DOHH2 (cell line): ENCODE results near the gene INTS15.

ENCODE experiments used
- H3F3A ChIP-seq: fragments of 200-600 bp; sonication (generic), shearing (Covaris generic); 2 replicates; pipeline ENCODE4 v1.6.0; 2016; ENCODE audit warnings: antibody characterized with exemption, mild to moderate bottlenecking; ENCODE audit not compliant: control insufficient read depth, insufficient read depth
- H3K27ac ChIP-seq: fragments of 200-600 bp; sonication (generic); 2 replicates; pipeline ENCODE4 v1.5.1; 2014; ENCODE audit warnings: low read depth, mild to moderate bottlenecking, low read length, moderate library complexity
- H3K27me3 ChIP-seq: fragments of 200-600 bp; sonication (generic); 2 replicates; pipeline ENCODE4 v1.6.1; 2014; ENCODE audit warnings: mild to moderate bottlenecking, low read length, mixed read lengths; ENCODE audit not compliant: control insufficient read depth
- H3K36me3 ChIP-seq: fragments of 200-600 bp; sonication (generic); 2 replicates; pipeline ENCODE4 v1.6.1; 2014; ENCODE audit warnings: mild to moderate bottlenecking, low read length, moderate library complexity, mixed read lengths; ENCODE audit not compliant: control insufficient read depth
- H3K4me1 ChIP-seq: fragments of 200-600 bp; sonication (generic); 2 replicates; pipeline ENCODE4 v1.6.1; 2014; ENCODE audit warnings: mild to moderate bottlenecking, low read length, mixed read lengths; ENCODE audit not compliant: control insufficient read depth
- H3K4me2 ChIP-seq: fragments of 200-600 bp; sonication (generic); 2 replicates; pipeline ENCODE4 v1.6.0; 2014; ENCODE audit warnings: mild to moderate bottlenecking, low read length, moderate library complexity
- H3K4me3 ChIP-seq: fragments of 200-600 bp; sonication (generic); 2 replicates; pipeline ENCODE4 v1.5.1; 2014; ENCODE audit warnings: mild to moderate bottlenecking, low read length, mixed read lengths
- H3K79me2 ChIP-seq: fragments of 200-600 bp; sonication (generic); 2 replicates; pipeline ENCODE4 v1.6.1; 2014; ENCODE audit warnings: mild to moderate bottlenecking, low read length, mixed read lengths; ENCODE audit not compliant: control insufficient read depth
- H3K9me2 ChIP-seq: fragments of 200-600 bp; sonication (generic); replicated peaks from 2 replicates; pipeline ENCODE4 v1.6.1; 2014; ENCODE audit warnings: mild to moderate bottlenecking, low read length, mixed read lengths; ENCODE audit not compliant: control insufficient read depth
- H3K9me3 ChIP-seq: fragments of 200-600 bp; sonication (generic); 2 replicates; pipeline ENCODE4 v1.6.1; 2014; ENCODE audit warnings: antibody characterized with exemption, low read length, mixed read lengths; ENCODE audit not compliant: control insufficient read depth, insufficient read depth
- H4K20me1 ChIP-seq: fragments of 200-600 bp; sonication (generic); 2 replicates; pipeline ENCODE4 v1.6.0; 2014; ENCODE audit warnings: low read depth, mild to moderate bottlenecking, antibody characterized with exemption, low read length, moderate library complexity; ENCODE audit not compliant: control insufficient read depth, insufficient read depth
- EZH2phosphoT487 ChIP-seq: fragments of 200-600 bp; sonication (generic); IDR thresholded peaks from 2 replicates; pipeline ENCODE4 v1.6.1; 2017; ENCODE audit warnings: borderline replicate concordance, mild to moderate bottlenecking, antibody characterized with exemption, low read length, moderate library complexity, mixed read lengths
- TF ChIP-seq, protein P1 (sequence below): fragments of 200-600 bp; sonication (generic); IDR thresholded peaks from one replicate; pipeline ENCODE4 v1.5.1; 2014; ENCODE audit warnings: antibody characterized with exemption, mild to moderate bottlenecking, low read depth, low read length; ENCODE audit not compliant: poor library complexity, severe bottlenecking

The INTS15 gene

DNA sequence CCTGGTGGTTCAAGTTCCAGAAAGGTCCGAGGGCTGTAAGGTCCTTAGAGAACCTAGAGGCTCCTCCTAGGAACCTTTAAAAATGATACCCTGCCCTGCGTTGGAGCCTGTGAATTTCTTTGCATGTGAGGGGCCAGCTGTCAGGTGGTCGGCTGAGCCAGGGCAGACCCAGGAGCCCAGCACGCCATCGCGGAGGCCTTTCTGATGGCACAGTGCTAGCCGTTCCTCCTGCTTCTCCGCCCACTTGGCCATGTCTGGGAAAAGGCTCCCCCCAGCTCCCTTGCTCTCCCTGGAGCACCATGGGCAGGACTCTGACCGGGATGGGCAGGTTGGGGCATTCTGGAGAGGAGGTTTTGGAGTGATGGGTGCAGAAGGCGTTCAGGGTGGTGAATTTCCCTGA lies 54.9 kb downstream of the INTS15 start:
- Histone ChIP-seq H4K20me1 (peaks cover 4% of the 10 kb centered on the region; the same call in 1 of the 2 replicates), H3K27ac (no peak overlapping the region), H3K4me3 (no peak overlapping the region), H3K4me2 (no peak overlapping the region), H3K4me1 (no peaks in the 10 kb centered on the region; the same call in 1 of the 2 replicates), H3K9me2 (no peaks in the 10 kb centered on the region), H3K79me2 (peaks cover 50% of the 10 kb centered on the region), H3K36me3 (peaks cover 95% of the 10 kb centered on the region), H3K9me3 (no peaks in the 10 kb centered on the region; the same call in 1 of the 2 replicates), H3F3A (no peaks in the 10 kb centered on the region), H3K27me3 (no peaks in the 10 kb centered on the region)
- TF ChIP-seq, protein P1, sequence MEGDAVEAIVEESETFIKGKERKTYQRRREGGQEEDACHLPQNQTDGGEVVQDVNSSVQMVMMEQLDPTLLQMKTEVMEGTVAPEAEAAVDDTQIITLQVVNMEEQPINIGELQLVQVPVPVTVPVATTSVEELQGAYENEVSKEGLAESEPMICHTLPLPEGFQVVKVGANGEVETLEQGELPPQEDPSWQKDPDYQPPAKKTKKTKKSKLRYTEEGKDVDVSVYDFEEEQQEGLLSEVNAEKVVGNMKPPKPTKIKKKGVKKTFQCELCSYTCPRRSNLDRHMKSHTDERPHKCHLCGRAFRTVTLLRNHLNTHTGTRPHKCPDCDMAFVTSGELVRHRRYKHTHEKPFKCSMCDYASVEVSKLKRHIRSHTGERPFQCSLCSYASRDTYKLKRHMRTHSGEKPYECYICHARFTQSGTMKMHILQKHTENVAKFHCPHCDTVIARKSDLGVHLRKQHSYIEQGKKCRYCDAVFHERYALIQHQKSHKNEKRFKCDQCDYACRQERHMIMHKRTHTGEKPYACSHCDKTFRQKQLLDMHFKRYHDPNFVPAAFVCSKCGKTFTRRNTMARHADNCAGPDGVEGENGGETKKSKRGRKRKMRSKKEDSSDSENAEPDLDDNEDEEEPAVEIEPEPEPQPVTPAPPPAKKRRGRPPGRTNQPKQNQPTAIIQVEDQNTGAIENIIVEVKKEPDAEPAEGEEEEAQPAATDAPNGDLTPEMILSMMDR = no peak
- TF ChIP-seq EZH2phosphoT487 = no peak

DNA sequence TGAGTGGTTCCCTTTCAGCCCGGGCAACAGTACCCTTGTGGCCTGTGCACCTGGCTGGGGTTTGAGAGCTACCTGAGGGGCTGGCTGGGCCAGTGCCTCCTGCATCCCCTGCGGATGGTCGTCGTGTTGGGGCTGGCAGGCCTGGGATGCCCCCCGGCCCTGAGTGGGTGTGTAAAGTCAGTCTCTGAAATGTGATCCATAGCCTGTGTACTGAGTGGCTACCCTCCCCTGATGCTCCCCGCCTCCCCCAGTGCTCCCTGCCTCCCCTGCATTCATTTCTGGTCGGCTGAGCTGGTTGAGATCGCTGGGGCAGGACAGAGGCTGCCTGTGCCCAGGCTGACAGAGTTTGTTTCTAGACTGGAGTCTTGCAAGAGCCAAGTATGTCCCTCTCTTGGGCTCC lies 56.6 kb downstream of the INTS15 start:
- peaks cover 38% of the 10 kb centered on the region for H3K79me2 ChIP-seq
- peaks cover 9% of the 10 kb centered on the region for H3K9me3 ChIP-seq
- no peaks in the 10 kb centered on the region for H3K4me1 ChIP-seq
- H3K4me2 ChIP-seq = no peak overlapping the region
- peaks cover 95% of the 10 kb centered on the region for H3K36me3 ChIP-seq
- H4K20me1 ChIP-seq = no peaks in the 10 kb centered on the region; the same call in 1 of the 2 replicates
- TF ChIP-seq, protein P1 = no peak
- TF ChIP-seq EZH2phosphoT487 = no peak
- H3K27me3 ChIP-seq = no peaks in the 10 kb centered on the region
- H3K27ac ChIP-seq = no peak overlapping the region
- H3K4me3 ChIP-seq = no peak overlapping the region
- no peaks in the 10 kb centered on the region for H3F3A ChIP-seq
- H3K9me2 ChIP-seq = no peaks in the 10 kb centered on the region

DNA sequence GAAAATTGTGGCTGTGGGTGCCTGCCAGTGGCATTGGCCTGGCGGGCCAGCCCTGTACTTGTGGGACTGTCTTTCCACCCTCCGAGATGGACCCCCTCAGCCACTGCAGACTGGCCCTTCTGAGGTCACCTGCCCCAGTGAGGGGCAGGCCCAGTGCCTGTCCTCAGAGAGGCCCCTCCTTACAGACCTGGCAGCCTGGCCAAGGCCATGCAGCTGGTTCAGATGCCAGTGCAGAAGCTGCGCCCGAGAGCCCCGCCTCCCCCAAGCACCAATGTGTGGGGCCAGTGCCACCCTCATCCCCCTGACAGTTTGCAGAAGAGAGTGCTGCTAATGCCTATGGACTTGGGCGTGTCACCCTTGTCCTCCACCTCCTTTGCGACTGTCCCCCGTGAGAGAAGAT lies 57.3 kb downstream of the INTS15 start:
- no peaks in the 10 kb centered on the region for H3F3A ChIP-seq
- no peaks in the 10 kb centered on the region for H3K9me2 ChIP-seq
- H3K36me3 ChIP-seq = peaks cover 95% of the 10 kb centered on the region
- H3K4me3 ChIP-seq = no peak overlapping the region
- TF ChIP-seq, protein P1 = no peak
- no peaks in the 10 kb centered on the region for H3K27me3 ChIP-seq
- no peak overlapping the region for H3K4me2 ChIP-seq
- peaks cover 13% of the 10 kb centered on the region for H3K9me3 ChIP-seq
- no peaks in the 10 kb centered on the region; the same call in 1 of the 2 replicates for H4K20me1 ChIP-seq
- no peak overlapping the region for H3K27ac ChIP-seq
- H3K4me1 ChIP-seq = no peaks in the 10 kb centered on the region
- peaks cover 32% of the 10 kb centered on the region for H3K79me2 ChIP-seq
